Stimulated activated CD4-positive, alpha-beta T cell treated with anti-CD3 and anti-CD28 coated beads, Interleukin-2, amount 100 ng/mL, for 4 hours (primary cell): ENCODE measurements around the gene WDFY4.
"Not testable (repeated sequence)": the region's sequence is repeated elsewhere in the genome, so short reads cannot be mapped to it uniquely, and the experiment has no call there.

Experiments used
- DNase-seq: peaks from one replicate; pipeline ENCODE4 v3.0.0-alpha.2; 2020; ENCODE audit warnings: low read depth

The WDFY4 gene, protein sequence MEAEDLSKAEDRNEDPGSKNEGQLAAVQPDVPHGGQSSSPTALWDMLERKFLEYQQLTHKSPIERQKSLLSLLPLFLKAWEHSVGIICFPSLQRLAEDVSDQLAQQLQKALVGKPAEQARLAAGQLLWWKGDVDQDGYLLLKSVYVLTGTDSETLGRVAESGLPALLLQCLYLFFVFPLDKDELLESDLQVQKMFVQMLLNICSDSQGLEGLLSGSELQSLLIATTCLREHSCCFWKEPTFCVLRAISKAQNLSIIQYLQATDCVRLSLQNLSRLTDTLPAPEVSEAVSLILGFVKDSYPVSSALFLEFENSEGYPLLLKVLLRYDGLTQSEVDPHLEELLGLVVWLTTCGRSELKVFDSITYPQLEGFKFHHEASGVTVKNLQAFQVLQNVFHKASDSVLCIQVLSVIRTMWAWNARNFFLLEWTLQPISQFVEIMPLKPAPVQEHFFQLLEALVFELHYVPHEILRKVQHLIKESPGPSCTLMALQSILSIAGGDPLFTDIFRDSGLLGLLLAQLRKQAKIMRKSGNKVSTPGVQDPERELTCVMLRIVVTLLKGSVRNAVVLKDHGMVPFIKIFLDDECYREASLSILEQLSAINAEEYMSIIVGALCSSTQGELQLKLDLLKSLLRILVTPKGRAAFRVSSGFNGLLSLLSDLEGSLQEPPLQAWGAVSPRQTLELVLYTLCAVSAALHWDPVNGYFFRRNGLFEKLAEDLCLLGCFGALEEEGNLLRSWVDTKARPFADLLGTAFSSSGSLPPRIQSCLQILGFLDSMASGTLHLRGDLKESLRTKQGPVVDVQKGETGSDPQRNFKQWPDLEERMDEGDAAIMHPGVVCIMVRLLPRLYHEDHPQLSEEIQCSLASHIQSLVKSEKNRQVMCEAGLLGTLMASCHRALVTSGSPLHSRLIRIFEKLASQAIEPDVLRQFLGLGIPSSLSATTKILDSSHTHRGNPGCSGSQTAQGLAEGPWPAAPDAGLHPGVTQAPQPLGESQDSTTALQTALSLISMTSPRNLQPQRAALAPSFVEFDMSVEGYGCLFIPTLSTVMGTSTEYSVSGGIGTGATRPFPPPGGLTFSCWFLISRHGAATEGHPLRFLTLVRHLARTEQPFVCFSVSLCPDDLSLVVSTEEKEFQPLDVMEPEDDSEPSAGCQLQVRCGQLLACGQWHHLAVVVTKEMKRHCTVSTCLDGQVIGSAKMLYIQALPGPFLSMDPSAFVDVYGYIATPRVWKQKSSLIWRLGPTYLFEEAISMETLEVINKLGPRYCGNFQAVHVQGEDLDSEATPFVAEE (N-terminal part only)

GRCh38 chr10:48684792-48685623 is at the start of gene WDFY4:
Gene WDFY4 (plus strand): TSS chr10:48684873. CDS start chr10:48709733, 24,860 bp downstream.
- DNase-seq: no peak

- no peak for DNase-seq
These were observed 49.6 kb upstream of the WDFY4 start for GRCh38 chr10:48634984-48635557.

- no peak for DNase-seq
These were observed 48.4 kb upstream of the WDFY4 start for GRCh38 chr10:48636231-48636630.

DNA sequence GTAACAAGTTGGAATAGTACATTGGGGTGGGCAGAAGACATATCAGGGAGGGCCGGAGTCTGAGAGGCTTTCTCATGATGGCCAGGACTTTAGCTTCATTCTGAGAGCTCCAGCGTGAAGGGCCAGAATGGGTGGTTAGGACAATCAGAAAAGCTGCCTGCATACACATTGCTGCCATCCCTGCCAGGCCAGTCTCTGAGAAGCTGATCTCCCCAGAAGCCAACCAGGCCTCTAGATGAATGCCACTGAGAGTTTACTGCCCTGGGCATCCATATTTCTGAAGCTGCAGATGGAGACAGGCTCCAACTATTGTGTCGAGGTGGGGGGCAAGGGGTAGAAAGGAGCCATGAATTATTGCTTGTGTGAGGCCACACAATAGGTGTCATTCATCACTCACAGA is 47.8 kb upstream of the WDFY4 start:
- DNase-seq: no peak

GRCh38 chr10:48638158-48638557 is 46.5 kb upstream of the WDFY4 start:
- DNase-seq: no peak

DNA sequence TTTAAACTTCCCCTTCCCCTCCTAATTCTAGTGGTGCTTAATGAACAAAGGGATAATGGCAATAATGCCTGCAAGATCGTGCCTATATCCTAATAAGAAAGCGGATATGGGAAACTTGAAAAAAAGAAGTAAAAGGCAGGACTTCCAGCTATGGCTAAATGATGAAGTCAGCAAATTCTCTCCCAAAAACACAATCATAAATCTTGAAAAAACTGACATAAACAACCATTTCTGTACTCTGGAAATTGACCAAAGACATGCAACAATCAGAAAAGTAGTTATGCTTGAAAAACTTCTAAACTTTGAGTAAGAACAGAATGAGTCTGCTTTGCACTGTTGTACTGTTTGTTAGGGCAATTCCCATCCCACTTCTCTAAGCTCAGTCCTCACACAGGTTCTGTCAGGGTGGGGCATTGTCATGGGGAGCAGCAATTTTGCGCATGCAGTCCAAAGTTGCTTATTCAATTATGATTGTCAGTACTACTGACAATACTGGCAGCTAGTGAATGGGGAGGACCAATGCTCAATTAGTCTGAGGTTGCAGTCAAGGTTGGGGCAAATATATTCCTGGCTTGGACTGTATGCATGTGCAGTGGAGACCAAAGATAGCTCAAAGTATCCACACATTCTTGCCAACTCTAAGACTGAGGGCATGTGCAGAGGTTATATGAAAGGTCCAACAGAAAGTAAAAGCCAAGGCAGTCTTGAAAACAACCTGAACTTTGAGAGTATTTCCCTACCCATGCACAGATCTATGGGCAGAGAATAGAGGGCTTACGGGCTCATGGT is 45.7 kb upstream of the WDFY4 start:
- no peak for DNase-seq

DNA sequence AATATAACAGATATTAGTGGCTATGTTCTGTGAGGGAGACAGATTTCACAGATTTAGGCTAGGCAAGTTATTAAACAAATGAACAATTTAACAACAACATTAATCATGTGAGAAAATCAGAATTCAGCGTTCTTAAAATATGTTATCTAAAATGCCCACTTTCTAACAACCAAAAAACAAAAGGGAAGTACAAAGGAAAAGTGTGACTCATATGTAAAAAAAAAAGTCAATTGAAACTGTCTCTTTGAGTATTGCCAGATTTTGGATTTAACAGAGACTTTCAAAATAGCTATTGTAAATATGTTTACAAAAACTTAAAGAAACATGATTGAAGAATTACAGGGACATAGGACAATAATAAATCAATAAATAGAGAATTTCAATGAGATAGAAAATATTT is 45.0 kb upstream of the WDFY4 start:
- no peak for DNase-seq

DNA sequence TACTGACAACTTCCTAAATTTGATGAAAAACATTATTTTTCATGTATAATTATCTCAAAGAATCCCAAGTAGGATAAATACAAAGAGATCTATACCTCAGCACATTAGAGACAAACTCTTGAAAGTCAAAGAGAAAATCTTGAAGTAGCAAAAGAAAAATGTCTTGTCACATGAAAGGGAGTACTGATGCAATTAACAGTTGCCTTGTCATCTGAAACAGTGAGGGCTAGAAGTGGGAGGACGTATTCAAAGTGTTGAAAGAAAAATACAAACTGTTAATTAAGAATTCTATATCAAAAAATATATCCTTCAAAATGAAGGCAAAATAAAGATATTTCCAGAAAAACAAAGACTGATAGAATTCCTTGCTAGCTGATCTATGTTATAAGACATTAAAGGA is 44.3 kb upstream of the WDFY4 start:
- no peak for DNase-seq

GRCh38 chr10:48641099-48641690 is 43.5 kb upstream of the WDFY4 start:
- DNase-seq: not testable (repeated sequence)

DNA sequence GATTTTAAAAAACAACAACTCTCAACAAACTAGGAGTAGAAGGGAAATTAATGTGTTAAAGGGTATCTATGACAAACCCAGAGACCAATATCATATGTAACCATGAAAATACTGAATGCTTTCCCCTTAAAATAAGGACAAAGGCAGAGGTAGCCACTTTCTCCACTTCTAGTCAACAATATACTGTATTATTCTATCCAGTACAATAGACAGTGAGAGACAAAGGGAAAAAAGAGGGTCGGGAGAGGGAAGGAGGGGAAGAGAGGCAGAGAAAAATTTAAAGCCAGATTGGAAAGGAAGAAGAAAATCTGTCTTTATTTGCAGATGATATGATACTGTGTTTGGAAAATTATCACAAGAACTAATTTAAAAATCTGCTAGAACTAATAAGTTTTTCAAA is 39.1 kb upstream of the WDFY4 start:
- DNase-seq: no peak

DNA sequence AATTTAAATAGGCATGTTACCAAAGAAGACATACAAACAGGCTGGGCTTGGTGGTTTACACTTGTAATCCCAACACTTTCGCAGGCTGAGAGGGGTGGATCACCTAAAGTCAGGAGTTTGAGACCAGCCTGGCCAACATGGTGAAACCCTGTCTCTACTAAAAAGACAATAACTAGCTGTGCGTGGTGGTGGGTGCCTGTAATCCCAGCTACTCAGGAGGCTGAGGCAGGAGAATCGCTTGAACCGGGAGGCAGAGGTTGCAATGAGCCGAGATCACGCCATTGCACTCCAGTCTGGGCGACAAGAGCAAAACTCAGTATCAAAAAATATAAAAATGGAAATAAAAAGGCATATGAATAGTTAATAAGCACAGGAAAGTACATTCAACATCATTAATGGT is 37.6 kb upstream of the WDFY4 start:
- DNase-seq: not testable (repeated sequence)

GRCh38 chr10:48648172-48648942 is 36.3 kb upstream of the WDFY4 start:
- DNase-seq: no peak

GRCh38 chr10:48649349-48649944 is 35.2 kb upstream of the WDFY4 start:
- no peak for DNase-seq

GRCh38 chr10:48651293-48651692 is 33.4 kb upstream of the WDFY4 start:
- DNase-seq: no peak

- DNase-seq: no peak
These were observed 32.8 kb upstream of the WDFY4 start for GRCh38 chr10:48651839-48652238.

- DNase-seq: no peak
These were observed 32.3 kb upstream of the WDFY4 start for GRCh38 chr10:48652344-48652743.

- no peak for DNase-seq
These were observed 31.3 kb upstream of the WDFY4 start for GRCh38 chr10:48653347-48653746.

- DNase-seq: no peak
These were observed 30.6 kb upstream of the WDFY4 start for GRCh38 chr10:48653944-48654698.
